NCI-H1092 (cell line): ENCODE results near the gene DNAJC22.
A peak's percentile ranks its signal among the peaks of the same experiment; 100 is the strongest.

Experiments
- DNase-seq: peaks from one replicate; lab custom pipeline; 2025; lab: John Stamatoyannopoulos, UW

The DNAJC22 gene

DNA sequence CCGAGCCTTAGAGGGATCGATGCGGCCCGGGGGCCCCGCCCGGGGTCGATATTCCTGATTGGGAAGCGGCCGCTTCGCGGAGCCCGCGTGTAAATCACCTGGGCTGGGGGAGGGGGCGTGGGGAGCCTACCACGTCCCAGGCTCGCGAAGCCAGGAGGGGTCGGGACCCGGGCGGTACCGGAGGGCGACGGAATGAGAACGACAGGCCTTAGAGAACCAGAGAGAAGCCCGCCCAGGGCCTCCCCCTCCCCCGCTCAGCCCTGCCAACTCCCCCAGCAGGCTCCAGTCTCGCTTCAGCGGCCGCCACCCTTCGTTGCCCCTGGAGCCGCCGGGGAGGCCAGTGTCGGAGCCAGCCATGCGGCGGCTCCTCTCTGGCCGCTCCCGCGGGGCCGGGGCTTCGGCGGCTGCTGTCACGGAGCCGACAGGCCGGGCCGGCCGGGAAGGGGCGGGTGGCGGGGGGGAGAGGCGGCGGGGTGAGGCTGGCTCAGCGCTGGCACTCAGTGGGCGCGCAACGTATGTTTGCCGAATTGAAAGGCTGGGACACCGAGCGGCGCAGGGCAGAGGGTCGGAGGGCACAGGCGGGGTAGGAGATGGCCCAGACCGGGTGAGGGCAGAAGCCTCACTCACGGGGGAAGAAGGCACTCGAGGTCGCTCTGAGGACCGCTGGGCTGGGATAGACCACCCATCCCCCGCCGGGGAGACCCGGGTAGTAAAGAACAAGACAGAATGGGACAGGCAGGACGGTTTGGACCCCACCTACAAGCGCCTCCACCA lies 1.4 kb upstream of the DNAJC22 start:
- peak; percentile 32 for DNase-seq

- DNase-seq: no peak
These were observed 646 bp upstream of the DNAJC22 start for GRCh38 chr12:49345825-49346658.

- DNase-seq: peak; percentile 17
These were observed 864 bp downstream of the DNAJC22 start for GRCh38 chr12:49347311-49348193.

DNA sequence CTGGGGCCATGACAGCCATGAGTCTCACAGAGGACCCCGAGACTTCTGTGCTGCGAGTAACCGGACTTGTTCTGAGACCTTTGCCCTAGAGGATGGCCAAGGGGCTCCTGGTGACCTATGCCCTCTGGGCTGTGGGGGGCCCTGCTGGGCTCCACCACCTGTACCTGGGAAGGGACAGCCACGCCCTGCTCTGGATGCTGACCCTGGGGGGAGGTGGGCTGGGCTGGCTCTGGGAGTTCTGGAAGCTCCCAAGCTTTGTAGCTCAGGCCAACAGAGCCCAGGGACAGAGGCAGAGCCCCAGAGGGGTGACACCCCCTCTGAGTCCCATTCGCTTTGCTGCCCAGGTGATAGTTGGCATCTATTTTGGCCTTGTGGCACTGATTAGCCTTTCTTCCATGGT lies 2.1 kb downstream of the DNAJC22 start:
- no peak for DNase-seq

- DNase-seq: no peak
These were observed 2.6 kb downstream of the DNAJC22 start for GRCh38 chr12:49349266-49349665.

GRCh38 chr12:49352351-49352750 lies 5.7 kb downstream of the DNAJC22 start:
- no peak for DNase-seq

GRCh38 chr12:49355913-49356312 lies 9.2 kb downstream of the DNAJC22 start:
- DNase-seq: no peak

- no peak for DNase-seq
These were observed 10.5 kb downstream of the DNAJC22 start for GRCh38 chr12:49357103-49357678.

DNA sequence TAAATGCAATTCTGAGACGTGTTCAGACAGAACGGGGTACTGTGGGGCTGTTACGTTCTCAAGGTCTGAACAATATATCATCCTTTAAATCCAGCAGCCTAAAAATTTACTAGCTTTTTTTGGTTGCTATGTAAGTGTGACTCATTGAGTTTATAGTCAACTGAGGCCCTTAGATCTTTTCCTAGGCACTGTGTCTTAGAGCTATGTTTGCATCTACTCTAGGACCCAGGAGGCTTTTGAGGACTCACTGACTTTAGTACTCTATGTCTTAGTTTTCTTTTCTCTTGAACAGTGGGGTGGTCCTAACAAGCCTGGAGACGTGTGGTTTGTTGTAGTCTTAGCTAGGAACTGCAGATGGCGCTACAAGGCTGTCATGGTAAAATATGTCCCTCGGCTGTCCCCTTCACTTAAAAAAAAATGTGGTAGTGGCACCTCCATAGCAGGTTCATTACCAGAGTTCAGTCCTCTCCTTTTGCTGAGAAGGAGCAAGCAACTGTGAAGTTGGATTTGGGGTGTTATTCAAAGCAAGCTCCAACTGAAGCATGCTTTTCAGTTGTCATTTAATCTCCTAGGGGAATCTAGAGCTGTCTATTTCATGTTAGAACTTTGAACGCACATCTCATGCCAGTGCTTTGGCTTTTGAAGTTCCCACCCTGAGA lies 11.9 kb downstream of the DNAJC22 start:
- DNase-seq: peak; percentile 44

- DNase-seq: no peak
These were observed 13.0 kb downstream of the DNAJC22 start for GRCh38 chr12:49359671-49360070.

- DNase-seq: no peak
These were observed 15.4 kb downstream of the DNAJC22 start for GRCh38 chr12:49362077-49362476.

DNA sequence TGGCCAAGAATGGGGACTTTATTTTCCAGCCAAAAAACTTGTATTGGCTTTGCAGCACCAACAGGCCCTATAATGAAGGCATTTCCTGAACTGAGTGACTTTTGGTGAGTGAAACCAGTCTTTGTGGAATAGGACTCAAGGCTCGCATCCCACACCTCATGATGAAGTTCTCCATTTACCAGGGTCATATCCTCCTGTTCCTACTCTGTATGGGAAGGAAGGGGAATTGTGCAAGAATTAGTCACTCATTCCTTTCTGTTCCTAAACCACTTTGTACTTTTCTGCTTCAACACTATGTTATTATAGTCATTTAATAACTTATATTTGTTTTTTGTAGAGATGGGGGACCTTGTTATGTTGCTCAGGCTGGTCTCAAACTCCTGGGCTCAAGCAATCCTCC lies 18.3 kb downstream of the DNAJC22 start:
- DNase-seq: no peak

DNA sequence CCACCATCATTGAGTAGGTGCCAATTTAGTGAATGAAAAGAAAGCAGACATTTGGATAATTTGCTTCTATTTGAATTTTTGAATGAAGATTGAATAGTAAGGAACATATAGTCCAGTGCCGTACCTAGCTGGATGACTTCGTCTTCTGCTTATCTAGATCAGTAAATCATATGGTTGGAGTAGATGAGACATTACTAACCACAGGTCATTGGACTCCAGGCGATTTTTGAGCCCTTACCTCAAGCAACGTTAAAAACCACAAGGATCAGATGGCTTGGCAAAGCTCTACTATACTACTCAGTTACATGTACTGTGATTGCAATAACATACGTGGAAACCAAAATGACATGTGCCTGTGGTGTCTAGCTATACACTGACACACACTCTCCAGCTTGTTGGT lies 18.9 kb downstream of the DNAJC22 start:
- no peak for DNase-seq

- DNase-seq: no peak
These were observed 19.5 kb downstream of the DNAJC22 start for GRCh38 chr12:49366096-49366651.

GRCh38 chr12:49366652-49367380 lies 20.1 kb downstream of the DNAJC22 start:
- peak; percentile 89 for DNase-seq

DNA sequence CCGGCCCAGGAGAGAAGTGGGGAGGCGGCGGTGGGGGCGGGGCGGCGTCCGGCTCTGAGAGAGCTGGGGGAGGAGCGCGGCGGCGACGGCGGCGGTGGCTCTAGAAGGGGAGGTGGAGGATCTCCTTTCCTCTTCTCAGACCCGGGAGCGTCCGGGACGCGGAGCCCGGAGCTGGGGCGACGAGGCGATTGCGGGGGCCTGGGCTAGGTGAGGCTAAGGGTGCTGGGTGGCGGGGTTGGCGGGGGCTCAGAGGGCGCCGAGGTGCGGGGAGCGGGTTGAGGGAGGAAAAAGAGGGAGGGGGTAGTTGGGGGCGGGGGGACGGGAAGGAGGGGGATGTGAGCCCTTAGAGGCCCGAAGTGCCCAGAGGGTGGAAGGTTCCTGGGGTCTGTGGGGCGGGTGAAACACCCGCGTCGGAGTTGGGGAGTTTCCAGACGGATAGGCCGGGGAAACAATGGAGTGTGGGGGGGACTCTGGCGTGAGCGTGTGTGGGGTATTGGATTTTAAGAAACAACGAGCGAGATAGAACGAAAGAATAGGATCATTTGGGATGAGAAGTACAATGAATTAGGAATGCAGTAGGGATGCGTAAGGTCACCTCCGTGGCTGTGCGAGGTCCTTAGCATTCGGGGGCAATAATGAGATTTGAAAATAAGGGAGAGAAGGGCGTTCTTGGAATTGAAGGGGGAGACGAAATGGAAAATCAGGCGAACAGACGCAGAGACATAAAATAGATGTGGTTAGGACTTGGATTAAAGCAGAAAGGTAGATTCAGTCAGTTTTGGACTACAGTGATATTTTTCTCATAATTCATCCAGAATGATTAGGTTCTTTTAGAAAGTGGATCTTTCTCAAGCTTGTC lies 20.9 kb downstream of the DNAJC22 start, which contains the start of gene SPATS2:
Gene SPATS2, plus strand, starts transcription at position 82 of the 859 bp plus-strand sequence. CDS start 93,551 bp downstream, outside the sequence.
- no peak for DNase-seq

DNA sequence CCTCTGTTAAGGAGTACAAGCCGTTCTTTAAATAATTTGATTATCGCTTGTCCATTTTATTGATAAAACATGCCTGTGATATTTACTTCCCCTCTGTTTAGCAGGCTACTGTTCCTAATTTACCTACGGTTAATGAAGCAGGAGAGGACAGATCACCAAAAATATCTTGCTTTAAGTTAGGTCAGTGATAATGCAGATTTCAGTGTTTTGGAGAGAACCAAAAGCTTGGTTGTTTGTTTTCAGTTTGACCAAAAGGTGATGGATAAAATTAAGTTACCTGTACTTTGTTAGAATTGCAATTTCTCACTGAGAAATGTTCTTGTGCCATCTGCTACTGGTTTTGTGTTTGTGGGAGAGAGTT lies 21.5 kb downstream of the DNAJC22 start:
- DNase-seq: no peak

- DNase-seq: no peak
These were observed 22.9 kb downstream of the DNAJC22 start for GRCh38 chr12:49369411-49370145.

DNA sequence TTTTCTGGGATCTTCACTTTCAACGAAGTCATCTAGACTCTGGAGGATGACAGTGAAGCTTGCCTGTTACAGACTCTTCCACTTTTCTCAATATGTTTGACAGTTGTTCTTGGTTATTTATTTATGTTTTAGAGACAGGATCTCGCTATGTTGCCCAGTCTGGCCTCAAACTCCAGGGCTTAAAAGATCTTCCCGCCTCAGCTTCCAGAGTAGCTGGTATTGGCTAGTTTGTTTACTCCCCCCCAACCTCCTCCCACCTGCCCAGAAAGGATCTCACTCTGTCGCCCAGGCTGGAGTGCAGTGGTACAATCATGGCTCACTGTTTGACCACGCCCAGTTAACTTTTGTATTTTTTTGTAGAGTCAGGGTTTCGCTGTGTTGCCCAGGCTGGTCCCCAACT lies 23.9 kb downstream of the DNAJC22 start:
- no peak for DNase-seq
